ENCODE data around the gene CNOT6. TPM values are rescaled to one million over a fixed set of nuclear protein-coding genes. Genes with fewer than 3 reads are reported as not detected.

CNOT6 gene
- polyA plus RNA-seq, 1 of the 3 experiments (the other 2 are of a cell fraction): 17.1 TPM

GRCh38 chr5:180625125-180625790 lies 131.1 kb downstream of the CNOT6 start:
- CTCF ChIA-PET: interaction anchor here (0.6 to 1.6 kb wide), 4 partner anchors 14 to 244 kb away, joined by 3 to 6 read pairs (median 4); no protein-coding TSS in a partner anchor
- H3K4me2 ChIP-seq: no peak overlapping the region
- no peaks in the 10 kb centered on the region for H3F3A ChIP-seq (replicated peaks; ENCODE audit: insufficient read depth)
- no peak overlapping the region for H3K27ac ChIP-seq (ENCODE audit: low read depth in 2 of 2, low read length in 1 of 2)
- H3K27me3 ChIP-seq (ENCODE audit: insufficient read depth): peaks cover 9% of the 10 kb centered on the region
- H3K79me2 ChIP-seq (ENCODE audit: insufficient read depth): no peaks in the 10 kb centered on the region
- no peak overlapping the region for H2AFZ ChIP-seq (ENCODE audit: low read depth)
- no peak overlapping the region for H3K4me3 ChIP-seq (ENCODE audit: low read depth in 2 of 2, low read length in 1 of 2)
- no peaks in the 10 kb centered on the region for H3K9me3 ChIP-seq
- no peaks in the 10 kb centered on the region for H3K9me2 ChIP-seq
- no peak overlapping the region for H3K9ac ChIP-seq
- H3K4me1 ChIP-seq (ENCODE audit: control insufficient read depth in 1 of 2, insufficient read depth in 2 of 2, low read depth in 1 of 2, low read length in 1 of 2): no peaks in the 10 kb centered on the region
- TF ChIP-seq PBX3 (IDR thresholded peaks at IDR 0.05): no peak
- H3K36me3 ChIP-seq (replicated peaks in 1 of 2; ENCODE audit: control insufficient read depth in 1 of 2, insufficient read depth in 2 of 2, low read length in 1 of 2): no peaks in the 10 kb centered on the region
- 49% methylated on average over 7 of the region's 10 CpGs for WGBS (ENCODE audit: low lambda C conversion rate)
- H4K20me1 ChIP-seq (ENCODE audit: insufficient read depth): no peaks in the 10 kb centered on the region
- DNase-seq: no peak
- POLR2A ChIA-PET: no interaction called here

- Histone ChIP-seq H3K4me1 (ENCODE audit: control insufficient read depth in 1 of 2, insufficient read depth in 2 of 2, low read depth in 1 of 2, low read length in 1 of 2) (no peaks in the 10 kb centered on the region), H3F3A (replicated peaks; ENCODE audit: insufficient read depth) (no peaks in the 10 kb centered on the region), H3K79me2 (ENCODE audit: insufficient read depth) (no peaks in the 10 kb centered on the region), H3K9me2 (no peaks in the 10 kb centered on the region), H3K27me3 (ENCODE audit: insufficient read depth) (peaks cover 4% of the 10 kb centered on the region), H3K27ac (ENCODE audit: low read depth in 2 of 2, low read length in 1 of 2) (no peak overlapping the region), H4K20me1 (ENCODE audit: insufficient read depth) (no peaks in the 10 kb centered on the region), H3K9me3 (no peaks in the 10 kb centered on the region), H3K36me3 (replicated peaks in 1 of 2; ENCODE audit: control insufficient read depth in 1 of 2, insufficient read depth in 2 of 2, low read length in 1 of 2) (no peaks in the 10 kb centered on the region), H3K4me2 (no peak overlapping the region), H3K4me3 (ENCODE audit: low read depth in 2 of 2, low read length in 1 of 2) (no peak overlapping the region), H3K9ac (no peak overlapping the region), H2AFZ (ENCODE audit: low read depth) (no peak overlapping the region)
- ChIA-PET CTCF (interaction anchor here (1.2 to 1.6 kb wide), 2 partner anchors 20 to 243 kb away, joined by 4 to 6 read pairs; no protein-coding TSS in a partner anchor), POLR2A (no interaction called here)
- no peak for DNase-seq
- 62% methylated on average over 11 of the region's 25 CpGs for WGBS (ENCODE audit: low lambda C conversion rate)
- TF ChIP-seq MXI1 (IDR thresholded peaks at IDR 0.05; ENCODE audit: low read depth, low read length) (no peak), IRF3 (IDR thresholded peaks at IDR 0.05; ENCODE audit: low read depth, low read length) (no peak), GABPA (IDR thresholded peaks at IDR 0.05; ENCODE audit: low read depth) (no peak), EP300 (IDR thresholded peaks at IDR 0.05; ENCODE audit: borderline replicate concordance in 1 of 2, low read depth in 1 of 2, low read length in 1 of 2) (no peak), FOXJ3 (CRISPR knock-in tag; IDR thresholded peaks at IDR 0.05) (no peak)
Observed at GRCh38 chr5:180625791-180626660, 131.8 kb downstream of the CNOT6 start.
